GM20000 (cell line): Measurements from ENCODE around the gene FRMD4A.
"Not testable (repeated sequence)": the region's sequence is repeated elsewhere in the genome, so short reads cannot be mapped to it uniquely, and the experiment has no call there.

Experiments
- DNase-seq: peaks from one replicate; pipeline ENCODE4 v3.0.0; 2012; ENCODE audit warnings: low spot score
- CTCF ChIP-seq: IDR thresholded peaks from 2 replicates; pipeline ENCODE4 v1.5.1; 2012; ENCODE audit warnings: mild to moderate bottlenecking, control low read depth; ENCODE audit errors: extremely low read depth, missing control alignments

The FRMD4A gene

GRCh38 chr10:14068601-14069250 lies 262.0 kb downstream of the FRMD4A start:
- no peak for DNase-seq
- no peak for TF ChIP-seq CTCF

GRCh38 chr10:14067638-14068037 lies 263.1 kb downstream of the FRMD4A start:
- not testable (repeated sequence) for DNase-seq

- DNase-seq: no peak
- TF ChIP-seq CTCF: no peak
Measured at GRCh38 chr10:14066106-14066505, 264.6 kb downstream of the FRMD4A start.

- no peak for DNase-seq
- TF ChIP-seq CTCF: no peak
Measured at GRCh38 chr10:14063531-14064285, 267.0 kb downstream of the FRMD4A start.

GRCh38 chr10:14062528-14063260 lies 268.0 kb downstream of the FRMD4A start:
- no peak for DNase-seq
- no peak for TF ChIP-seq CTCF

GRCh38 chr10:14060320-14061070 lies 270.2 kb downstream of the FRMD4A start:
- DNase-seq: no peak
- TF ChIP-seq CTCF: no peak

GRCh38 chr10:14056610-14057332 lies 274.0 kb downstream of the FRMD4A start:
- no peak for TF ChIP-seq CTCF
- DNase-seq: no peak
